GM04503 (cell line): ENCODE data around the gene B4GALT1.

Source experiments
- DNase-seq: peaks from one replicate; pipeline ENCODE4 v3.0.0-alpha.2; 2012; ENCODE audit warnings: low read depth

B4GALT1 gene

GRCh38 chr9:33139421-33140228 lies 27.5 kb downstream of the B4GALT1 start:
- DNase-seq: peak; percentile 70

GRCh38 chr9:33138768-33139167 lies 28.4 kb downstream of the B4GALT1 start:
- DNase-seq: no peak

GRCh38 chr9:33137781-33138264 lies 29.3 kb downstream of the B4GALT1 start:
- DNase-seq: no peak

- no peak for DNase-seq
Measured at GRCh38 chr9:33136721-33137670, 30.1 kb downstream of the B4GALT1 start.

GRCh38 chr9:33135470-33135958 lies 31.6 kb downstream of the B4GALT1 start:
- no peak for DNase-seq

GRCh38 chr9:33135031-33135461 lies 32.1 kb downstream of the B4GALT1 start:
- DNase-seq: no peak

GRCh38 chr9:33133186-33133585 lies 34.0 kb downstream of the B4GALT1 start:
- DNase-seq: no peak

- DNase-seq: peak; percentile 56
Measured at GRCh38 chr9:33131790-33132772, 35.1 kb downstream of the B4GALT1 start.

- DNase-seq: no peak
Measured at GRCh38 chr9:33130961-33131789, 36.0 kb downstream of the B4GALT1 start.

GRCh38 chr9:33129886-33130881 lies 37.0 kb downstream of the B4GALT1 start:
- no peak for DNase-seq

GRCh38 chr9:33129251-33129885 lies 37.8 kb downstream of the B4GALT1 start:
- DNase-seq: no peak

GRCh38 chr9:33128570-33128969 lies 38.6 kb downstream of the B4GALT1 start:
- DNase-seq: no peak

- no peak for DNase-seq
Measured at GRCh38 chr9:33127881-33128280, 39.3 kb downstream of the B4GALT1 start.

GRCh38 chr9:33125871-33126823 lies 41.0 kb downstream of the B4GALT1 start:
- no peak for DNase-seq

GRCh38 chr9:33125461-33125860 lies 41.7 kb downstream of the B4GALT1 start:
- DNase-seq: no peak

GRCh38 chr9:33124751-33125381 lies 42.3 kb downstream of the B4GALT1 start:
- DNase-seq: no peak

GRCh38 chr9:33124046-33124445 lies 43.1 kb downstream of the B4GALT1 start:
- no peak for DNase-seq
